Activated CD8-positive, alpha-beta memory T cell treated with anti-CD3 and anti-CD28 coated beads, Interleukin-2, amount 50 U/mL, for 1 hour (primary cell): Measurements from ENCODE around the gene FADS2.
A peak's percentile ranks its signal among the peaks of the same experiment; 100 is the strongest.

Experiments
- DNase-seq: peaks from one replicate; pipeline ENCODE4 v3.0.0-alpha.2; 2020; ENCODE audit errors: extremely low read depth

FADS2 gene

DNA sequence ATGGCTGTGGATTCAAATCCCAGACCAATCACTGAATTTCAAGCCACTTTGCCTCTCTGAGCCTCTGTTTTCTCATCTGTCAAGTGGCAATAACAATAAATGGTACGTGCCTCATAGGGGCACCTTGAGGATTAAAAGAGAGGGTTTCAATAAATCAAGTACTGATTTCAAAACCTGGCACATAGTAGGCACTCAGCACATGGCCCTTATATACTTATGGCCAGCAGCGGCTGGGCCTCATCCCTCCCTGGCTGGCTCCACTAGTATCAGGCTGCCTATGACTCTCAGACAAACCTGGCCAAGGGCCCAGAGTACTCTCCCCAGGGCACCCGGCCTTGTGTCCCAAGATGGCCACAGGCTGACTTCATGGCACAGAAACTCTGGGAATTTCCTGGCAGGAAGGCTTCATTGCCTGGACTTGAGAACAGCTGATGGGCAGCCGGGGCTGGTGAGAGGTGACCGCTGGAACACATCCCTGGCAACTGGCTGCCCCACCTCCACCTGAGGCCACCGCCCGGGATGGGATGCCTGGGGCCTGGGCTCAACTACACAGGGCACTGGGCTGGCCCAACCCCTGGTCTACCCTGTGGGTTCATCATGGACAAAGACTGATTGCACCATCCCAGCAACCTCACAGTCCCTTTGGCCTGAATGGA is 59.9 kb downstream of the FADS2 start:
- DNase-seq: no peak

DNA sequence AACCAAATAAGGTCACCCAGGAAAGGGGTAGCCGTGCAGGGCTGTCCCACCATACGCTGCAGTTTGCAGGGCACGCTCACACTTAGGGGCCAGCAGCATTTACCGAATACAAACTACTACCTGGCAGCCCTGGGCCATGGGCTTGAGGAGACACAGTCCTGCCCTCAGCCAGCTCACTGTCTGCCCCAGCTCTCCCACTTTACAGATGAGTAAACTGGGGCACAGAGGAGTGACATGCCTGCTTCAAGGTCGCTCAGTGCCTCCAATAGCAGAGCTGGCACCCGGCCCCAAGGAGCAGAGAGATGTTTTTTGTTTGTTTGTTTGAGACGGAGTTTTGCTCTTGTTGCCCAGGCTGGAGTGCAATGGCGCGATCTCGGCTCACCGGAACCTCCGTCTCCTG is 60.5 kb downstream of the FADS2 start:
- no peak for DNase-seq

DNA sequence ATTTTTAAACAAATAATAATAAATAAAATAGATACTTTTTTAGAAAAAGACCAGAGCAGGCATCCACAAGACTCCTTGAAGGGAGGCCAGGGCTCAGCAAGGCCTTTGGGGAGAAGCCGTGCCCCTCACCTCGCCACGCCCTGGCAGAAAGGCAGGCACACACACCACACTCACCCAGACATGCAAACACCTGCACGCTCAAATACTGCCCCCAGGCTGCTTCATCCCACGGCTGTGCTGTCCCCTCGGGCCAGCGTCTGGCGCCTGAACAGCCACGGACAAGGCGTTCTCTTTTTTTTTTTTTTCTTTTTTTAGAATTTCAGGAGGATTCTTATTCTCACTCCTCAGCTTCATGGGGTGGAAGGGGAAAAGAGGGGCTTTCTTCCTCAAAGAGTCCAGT is 61.7 kb downstream of the FADS2 start:
- no peak for DNase-seq

DNA sequence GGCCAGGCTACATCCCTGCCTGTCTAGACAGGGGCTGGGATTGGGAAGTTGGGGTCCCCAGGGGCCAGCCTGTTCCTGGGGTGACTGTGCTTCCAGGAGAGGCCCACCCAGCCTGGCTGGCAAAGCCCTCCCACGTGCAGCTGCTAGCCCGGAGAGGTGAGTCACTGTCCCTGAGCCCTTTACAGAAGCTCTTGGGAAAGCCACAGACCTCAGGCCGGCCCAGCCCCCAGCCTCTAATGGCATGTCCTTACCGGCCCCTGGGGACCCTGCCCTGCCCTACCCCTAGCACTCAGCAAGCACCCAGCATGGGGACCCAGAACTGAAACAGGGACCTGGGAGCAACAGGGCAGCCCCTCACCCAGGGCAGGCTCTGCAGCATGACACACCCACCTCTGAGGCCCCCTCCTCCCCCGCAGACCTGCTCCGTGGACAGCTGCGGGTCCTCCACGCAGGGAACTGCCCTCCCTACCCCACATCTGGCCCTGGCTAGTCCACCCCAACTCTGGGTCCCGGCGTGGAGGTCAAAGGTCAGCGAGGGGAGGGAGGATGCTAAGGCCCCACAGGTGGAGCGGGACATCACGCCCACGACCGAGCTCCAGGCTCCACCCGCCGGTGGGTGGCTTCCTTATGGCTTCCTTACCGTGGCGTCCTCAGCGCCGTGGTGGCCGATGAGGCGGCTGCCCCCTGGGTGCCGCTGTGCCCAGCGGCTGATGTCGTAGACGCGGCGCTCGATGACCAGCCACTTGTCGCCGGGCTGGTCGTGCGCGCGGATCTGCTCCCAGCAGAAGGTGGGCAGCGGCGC is 62.6 kb downstream of the FADS2 start:
- DNase-seq: no peak

DNA sequence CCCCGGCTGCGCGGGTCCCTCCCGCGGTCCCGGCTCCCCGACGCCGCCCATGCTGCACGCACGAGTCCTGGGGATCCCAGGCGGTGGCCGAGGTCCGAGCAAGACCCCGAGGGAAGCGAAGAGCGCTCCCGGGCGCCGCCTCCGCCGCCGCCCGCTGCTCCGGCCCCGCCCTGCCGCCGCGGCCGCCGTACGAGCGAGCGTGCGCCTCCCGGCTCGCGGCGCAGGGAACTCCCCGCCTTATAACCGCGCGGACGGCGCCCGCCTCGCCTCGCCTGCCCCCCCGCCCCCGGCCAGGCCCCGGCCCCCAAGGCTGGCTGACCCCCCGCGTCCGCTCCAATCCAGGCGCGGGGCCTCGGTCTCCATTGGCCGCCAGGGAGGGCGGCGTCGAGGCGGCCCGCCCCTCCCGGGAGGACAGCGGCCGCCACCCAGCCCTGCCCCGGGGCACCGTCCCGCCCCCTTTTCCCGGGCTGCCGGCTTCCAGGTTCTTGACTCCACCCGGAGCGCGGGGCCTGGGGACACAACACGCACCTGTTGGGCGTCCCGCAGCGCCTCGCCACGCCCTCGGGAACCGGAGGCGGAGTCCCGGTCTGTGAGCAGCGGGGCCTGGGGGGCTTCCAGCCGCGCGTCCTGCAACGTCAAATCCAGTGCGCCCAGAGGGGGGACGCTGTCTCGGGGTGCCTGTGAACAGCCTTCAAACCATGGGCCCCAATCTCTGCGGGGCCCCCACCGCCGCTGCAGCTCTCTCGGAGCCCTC is 63.4 kb downstream of the FADS2 start, which contains the start of gene FADS3:
TSS of gene FADS3 (minus strand) at position 215 of the 754 bp plus-strand sequence. CDS start at position 51, 164 bp downstream.
- no peak for DNase-seq

DNA sequence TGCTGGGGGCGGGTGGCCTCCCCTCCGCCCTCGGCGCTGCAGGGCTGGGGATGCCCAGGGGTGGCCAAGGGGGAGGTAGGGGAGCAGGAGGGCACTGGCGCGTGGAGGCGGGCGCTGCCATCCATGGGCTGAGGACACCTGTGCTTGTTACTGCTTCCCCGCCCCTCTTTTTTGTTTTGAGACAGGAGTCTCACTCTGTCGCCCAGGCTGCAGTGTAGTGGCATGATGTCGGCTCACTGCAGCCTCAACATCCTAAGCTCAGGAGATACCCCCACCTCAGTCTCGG is 63.9 kb downstream of the FADS2 start:
- DNase-seq: no peak

DNA sequence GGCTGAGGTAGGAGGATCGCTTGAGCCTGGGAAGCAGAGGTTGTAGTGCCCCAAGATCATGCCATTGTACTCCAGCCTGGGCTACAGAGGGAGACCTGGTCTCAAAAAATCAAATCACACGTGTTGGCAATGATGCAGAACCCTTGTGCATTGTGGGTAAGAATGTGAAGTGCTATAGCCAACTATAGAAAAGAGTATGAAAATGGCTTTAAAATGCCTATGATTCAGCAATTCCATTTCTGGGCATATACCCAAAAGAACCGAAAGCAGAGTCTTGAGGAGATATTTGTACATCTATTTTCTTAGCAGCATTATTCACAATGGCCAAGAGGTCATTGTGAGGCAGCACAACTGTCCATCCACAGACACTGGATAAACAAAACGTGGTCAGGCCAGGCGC is 65.9 kb downstream of the FADS2 start:
- no peak for DNase-seq

DNA sequence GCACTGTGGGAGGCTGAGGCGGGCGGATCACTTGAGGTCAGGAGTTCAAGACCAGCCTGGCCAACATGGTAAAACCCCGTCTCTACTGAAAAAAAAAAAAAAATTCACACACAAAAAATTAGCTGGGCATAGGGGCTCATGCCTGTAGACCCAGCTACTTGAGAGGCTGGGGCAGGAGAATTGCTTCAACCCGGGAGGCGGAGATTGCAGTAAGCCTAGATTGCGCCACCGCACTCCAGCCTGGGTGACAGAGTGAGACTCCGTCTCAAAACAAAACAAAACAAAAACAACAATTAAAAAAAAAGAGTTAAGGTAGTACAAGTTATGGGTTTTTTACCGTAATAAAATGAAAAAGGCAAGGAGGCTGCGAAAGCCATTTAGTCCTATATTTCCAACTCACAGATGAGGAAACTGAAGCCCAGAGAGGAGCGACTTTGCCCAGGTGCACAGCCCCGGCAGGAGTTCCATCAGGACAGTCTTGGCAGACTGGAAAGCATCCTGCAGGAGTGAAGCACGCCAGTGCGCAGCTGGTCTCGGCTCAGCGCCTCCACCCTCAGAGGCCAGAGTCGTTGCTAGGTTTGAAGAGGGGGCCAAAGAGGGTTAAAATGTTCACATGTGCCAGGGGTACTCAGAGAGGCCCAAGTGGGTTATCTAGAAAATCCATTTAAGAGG is 67.1 kb downstream of the FADS2 start:
- no peak for DNase-seq

DNA sequence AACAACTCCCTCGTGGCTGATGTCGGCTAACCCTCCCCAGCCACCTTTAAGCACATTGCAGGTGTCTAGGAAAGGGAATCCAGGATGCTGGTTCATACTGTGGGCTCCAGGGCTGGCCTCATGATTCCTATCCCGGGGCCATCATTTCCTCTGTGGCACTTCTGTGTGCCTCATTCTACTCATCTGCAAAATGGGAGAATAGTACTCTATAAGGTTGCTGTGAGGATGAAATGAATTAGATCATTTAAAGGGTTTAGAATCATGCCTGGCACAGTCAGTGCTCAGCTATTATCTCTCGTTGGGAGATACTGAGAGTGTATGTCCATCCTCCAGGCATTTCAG is 67.6 kb downstream of the FADS2 start:
- DNase-seq: no peak

DNA sequence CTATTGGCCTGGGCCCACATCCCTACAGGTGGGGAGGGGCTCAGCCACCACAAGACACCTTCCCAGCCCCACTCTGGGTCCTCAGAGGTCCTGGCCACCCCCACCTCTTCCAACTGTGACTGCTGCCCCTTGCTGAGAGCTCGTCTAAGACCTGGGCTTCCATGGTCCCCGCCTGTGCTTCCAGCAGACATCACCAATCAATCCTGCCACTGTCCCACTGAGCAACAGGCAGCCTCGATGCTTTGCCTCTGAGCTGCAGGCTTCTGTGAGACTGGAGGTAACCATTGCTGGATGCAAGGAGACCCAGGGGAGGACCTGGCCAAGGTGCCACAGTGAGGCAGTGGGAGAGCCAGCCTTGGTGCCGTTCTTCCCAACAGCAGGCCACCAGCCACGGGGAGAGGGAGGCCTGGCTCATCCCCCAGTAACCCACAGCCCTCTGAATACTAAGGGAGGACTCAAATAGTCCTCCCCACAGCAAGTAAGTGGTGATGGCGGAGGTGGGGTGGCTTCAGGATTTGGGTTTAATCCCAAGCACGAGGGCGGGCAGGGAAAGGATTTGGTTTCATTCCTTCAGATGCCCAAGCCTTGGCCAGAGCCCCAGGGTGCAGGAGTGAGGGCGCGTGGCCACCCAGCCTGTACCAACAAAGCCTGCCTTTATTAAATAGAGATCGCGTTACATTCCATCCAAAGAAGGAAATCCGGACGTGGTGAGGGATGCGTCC is 68.7 kb downstream of the FADS2 start:
- DNase-seq: no peak

DNA sequence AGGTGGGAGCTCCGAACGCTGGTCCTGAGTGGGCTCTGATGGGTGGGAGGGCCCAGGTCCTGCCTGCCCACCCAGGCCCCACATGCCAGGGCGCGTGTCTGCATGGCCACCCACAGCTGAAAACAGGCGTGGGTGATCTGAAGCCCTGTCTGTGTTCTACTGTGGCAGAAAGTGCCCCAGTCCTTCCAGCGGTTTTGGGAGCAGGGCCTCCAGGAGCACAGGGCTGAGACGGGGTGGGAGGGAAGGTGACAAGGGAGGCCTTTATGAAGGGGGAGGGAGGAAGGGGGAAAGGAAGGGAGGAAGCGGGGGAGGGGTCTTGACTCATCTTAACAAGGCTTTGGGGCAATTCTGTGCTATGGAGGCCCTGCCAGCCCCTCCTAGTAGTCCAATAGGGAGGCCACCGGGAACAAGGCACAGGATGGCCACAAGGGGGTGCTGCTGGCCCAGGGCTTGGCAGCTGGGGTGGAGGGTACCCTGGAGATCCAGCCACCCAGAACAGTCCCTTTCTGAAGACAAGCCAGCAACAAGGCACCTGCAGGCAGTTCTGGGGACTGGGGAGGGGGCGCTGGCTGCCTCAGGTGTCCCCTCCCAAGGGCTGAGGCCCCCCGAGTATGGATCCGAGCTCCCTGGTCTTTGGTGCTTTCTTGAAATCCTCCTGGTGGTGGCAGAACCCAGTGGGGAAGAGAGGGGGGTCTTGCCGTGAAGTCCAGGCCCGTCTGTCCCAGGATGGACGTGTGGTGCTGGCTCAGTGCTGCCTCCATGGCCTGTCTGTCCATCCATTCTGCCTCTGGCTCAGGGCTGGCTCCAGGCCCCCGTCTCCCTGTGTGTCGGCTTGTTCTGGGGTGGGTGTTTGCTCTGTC is 69.5 kb downstream of the FADS2 start:
- peak; percentile 53 for DNase-seq

DNA sequence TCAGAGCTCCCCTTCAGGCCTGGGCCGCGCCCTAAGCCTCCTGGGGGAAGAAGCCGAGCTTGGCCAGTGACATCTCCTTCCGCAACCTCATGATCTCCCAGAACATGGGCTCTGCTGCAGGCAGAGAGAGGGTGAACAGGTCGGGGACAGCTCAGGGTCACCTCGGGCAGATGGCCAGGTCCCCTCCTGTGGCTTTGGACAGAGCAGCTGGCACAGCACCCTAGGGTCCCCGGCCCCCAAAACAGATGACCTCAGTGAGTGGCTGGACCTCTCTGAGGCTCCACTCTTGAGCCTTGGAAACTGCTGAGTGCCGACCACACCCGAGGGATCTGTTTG is 70.1 kb downstream of the FADS2 start:
- no peak for DNase-seq

DNA sequence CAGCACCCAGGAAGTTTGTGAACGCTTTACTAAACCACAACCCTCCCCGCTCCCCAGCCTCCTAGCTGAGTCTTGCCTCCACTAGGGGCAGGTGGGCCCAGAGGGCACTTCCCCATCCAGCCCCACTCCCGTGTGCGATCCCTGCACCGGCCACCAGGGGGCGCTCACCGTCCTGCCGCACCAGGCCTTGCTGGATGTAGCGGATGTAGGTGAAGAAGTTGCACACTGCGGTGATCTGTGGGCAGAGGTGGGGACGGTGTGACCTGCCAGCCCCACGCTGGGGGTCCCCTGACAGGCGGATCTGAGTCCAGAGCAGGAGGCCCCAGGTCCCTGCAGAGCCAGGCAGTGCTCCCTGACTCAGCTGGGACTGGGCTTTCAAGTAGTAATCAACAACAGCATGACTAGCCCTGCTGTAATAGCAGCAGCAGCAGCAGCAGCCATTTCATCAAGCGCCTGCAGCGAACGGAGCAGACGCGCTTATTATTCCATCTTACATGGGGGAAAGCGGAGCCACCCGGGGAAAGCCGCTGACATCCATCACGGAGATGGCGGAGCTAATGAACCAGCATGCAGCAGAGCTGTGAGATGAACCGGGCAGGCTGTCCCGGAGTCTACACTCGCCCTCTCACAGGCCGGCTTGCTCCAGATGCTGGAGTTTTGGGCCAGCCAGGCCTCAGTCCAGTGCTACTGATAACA is 71.2 kb downstream of the FADS2 start:
- DNase-seq: peak; percentile 75

DNA sequence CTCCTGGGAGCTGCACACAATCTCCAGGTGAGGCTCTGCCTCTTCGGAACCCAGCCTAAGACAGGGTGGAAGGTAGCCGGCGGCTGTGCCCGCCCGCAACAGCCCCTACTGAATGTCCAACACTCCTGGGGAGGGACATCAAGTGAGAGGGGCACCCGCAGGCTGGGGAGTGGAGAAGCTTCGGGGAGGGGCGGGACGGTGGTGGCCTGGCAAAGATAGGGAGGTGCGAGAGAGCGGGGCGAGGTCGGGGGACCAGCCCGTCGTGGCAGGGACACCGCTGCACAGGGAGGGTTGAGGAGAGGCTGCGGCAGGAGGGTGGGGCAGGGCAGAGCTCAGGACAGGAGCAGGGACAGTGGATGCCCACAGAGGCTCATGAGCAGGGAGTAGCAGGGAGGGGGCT is 72.2 kb downstream of the FADS2 start:
- no peak for DNase-seq

DNA sequence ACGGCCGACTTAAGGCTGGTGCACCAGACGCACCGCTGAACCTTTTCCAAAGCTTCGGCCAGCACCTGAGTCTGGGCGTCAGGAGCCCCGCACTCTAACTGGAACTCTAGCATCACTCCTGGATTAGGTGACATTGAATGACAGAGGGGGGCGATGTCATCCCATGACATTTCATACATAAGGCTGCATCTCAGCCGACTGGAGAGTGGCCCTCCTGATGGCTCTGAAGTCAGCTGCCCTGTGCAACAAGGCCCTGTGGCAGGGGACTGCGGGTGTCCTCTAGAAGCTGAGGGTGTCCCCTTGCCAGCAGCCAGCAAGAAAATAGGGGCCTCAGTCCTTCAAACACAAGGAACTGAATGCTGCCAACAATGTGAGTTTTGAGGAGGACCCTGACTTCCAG is 73.3 kb downstream of the FADS2 start:
- no peak for DNase-seq

DNA sequence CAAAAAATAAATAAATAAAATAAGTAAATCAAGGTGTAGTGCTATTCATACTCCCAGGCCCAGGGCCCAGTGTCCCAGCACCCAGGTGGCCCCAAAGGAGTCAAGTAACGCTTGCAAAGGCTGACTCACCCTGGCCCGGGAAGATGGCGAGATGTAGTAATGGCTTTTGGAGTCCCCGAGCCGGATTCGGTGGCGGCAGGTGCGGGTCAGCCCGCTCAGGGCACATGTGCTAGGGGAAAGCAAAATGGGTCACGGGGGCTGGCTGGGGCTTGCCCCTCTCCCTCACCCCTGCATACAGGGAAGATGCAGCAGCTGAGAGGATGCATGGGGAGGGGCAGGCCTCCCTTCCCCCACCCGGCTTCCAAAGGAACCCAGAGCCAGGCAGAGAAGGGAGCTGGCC is 74.2 kb downstream of the FADS2 start:
- no peak for DNase-seq

DNA sequence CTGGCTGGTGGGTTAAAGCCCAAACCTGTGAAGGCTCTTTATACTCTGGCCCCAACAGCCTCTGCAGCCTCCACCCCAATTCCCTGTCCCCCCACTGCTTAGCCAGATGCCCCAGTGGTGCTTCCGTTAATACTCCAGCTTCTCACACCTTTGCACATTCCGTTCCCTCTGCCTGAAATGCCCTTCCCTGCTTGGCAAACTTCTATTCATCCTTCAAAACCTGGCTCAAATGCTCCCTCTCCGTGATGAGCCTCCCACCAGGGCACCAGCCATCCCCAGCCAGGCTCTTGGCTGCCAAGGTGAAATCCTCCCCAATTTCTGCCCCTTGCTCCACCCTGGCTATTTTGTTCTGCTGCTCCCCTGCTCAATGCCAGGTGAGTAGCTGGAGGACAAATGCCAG is 75.7 kb downstream of the FADS2 start:
- DNase-seq: no peak

DNA sequence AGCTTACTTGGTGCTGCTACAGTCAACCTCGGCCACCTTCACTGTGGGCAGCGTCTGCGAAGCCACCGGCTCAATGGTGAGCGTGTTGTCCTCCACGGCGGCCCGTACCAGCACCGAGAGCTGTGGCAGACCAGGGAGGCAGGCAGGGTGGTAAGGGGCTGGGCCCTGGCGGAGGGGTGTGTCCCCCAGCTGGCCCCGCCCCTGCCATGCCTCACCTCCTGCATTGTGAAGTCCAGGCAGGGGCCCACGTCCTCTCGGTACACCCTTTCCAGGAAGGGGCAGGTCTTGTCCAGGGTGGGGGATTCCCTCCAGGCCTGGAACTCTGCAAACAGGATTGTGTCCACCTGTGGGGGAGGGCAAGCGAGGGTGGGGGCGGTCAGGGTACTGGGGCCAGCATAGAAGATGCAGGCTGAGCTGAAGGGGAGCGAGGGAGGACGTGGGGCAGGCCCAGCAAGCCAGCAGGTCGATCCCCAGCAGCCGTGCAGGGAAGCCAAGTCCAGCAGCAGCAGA is 76.5 kb downstream of the FADS2 start:
- DNase-seq: no peak

DNA sequence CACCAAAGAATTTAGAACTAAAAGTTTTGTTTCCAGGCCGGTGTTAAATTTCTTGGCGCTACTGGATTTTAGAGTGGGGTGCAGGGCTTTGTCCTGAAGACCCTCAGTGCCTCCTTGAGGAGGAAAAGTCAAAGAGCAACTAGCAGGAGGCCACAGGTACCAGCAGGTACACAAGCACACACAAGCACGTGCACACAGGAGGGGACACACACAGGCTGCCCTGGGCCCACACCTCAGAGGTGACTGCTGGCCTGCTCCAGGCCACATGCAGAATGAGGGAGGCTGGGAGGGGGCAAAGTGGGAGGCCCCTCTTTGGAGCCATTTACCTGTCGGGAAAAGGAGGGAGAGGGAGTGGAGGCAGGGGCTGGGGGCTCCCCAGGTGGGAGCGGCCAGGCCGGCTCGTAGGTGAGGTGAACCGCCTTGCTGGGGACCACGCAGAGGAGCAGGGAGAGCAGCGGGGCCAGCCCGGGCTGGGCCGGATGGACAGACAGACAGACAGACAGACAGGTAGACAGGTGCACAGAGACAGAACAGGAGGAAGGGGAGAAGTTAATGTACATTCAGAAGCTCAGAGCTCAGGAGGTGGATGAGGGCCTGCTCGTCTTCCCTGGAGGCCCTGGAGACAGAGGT is 77.1 kb downstream of the FADS2 start:
- DNase-seq: no peak
